ENCODE results near the gene DYRK1B. TPM values are rescaled to one million over a fixed set of nuclear protein-coding genes. Genes with fewer than 3 reads are reported as not detected.

Gene DYRK1B
- total and polyA plus RNA-seq, 2 experiments from 2014 or later, result 6.5 to 8.6 TPM

- Histone ChIP-seq H3K27me3 (ENCODE audit: insufficient read depth) (no peaks in the 10 kb centered on the region), H3K79me2 (replicated peaks; ENCODE audit: insufficient read depth) (no peaks in the 10 kb centered on the region), H3K27ac (ENCODE audit: low read depth) (no peak overlapping the region), H4K20me1 (replicated peaks; ENCODE audit: insufficient read depth) (no peaks in the 10 kb centered on the region), H2AFZ (no peak overlapping the region), H3K4me3 (no peak overlapping the region), H3K9me2 (ENCODE audit: insufficient read depth) (no peaks in the 10 kb centered on the region), H3K36me3 (ENCODE audit: insufficient read depth) (no peaks in the 10 kb centered on the region), H3K4me1 (ENCODE audit: insufficient read depth) (peaks cover 6% of the 10 kb centered on the region; the same call in 1 of the 2 replicates), H3F3A (replicated peaks; ENCODE audit: low read depth) (no peaks in the 10 kb centered on the region), H3K4me2 (no peak overlapping the region)
- Mint-ChIP-seq H3K9me3 (peaks cover 3% of the 10 kb centered on the region; the same call in 1 of the 3 replicates), H3K27ac (no peak overlapping the region), H3K27me3 (ENCODE audit: insufficient read depth, low read depth, poor library complexity) (peaks cover 9% of the 10 kb centered on the region), H3K4me3 (no peak overlapping the region), H3K36me3 (ENCODE audit: low read depth) (no peaks in the 10 kb centered on the region; the same call in 2 of the 3 replicates), H3K4me1 (peaks cover 3% of the 10 kb centered on the region)
- DNase-seq (ENCODE audit: low spot score) (no peak), ATAC-seq (no peak)
- no peak for TF ChIP-seq NANOG (IDR thresholded peaks at IDR 0.05; ENCODE audit: borderline replicate concordance)
- TF ChIP-seq ZNF114 (CRISPR knock-in tag; IDR thresholded peaks at IDR 0.05), result no peak
- TF ChIP-seq EZH2 (IDR thresholded peaks at IDR 0.05; ENCODE audit: low read depth, unreplicated experiment), result no peak
- TF ChIP-seq REST (IDR thresholded peaks at IDR 0.05; ENCODE audit: unreplicated experiment), result no peak
- no peak for TF ChIP-seq CTCF (conservative IDR thresholded peaks at IDR 0.05; ENCODE audit: low read depth in 2 of 2)
- no peak for TF ChIP-seq ETS1 (IDR thresholded peaks at IDR 0.05)
- no peak for TF ChIP-seq STAT1 (IDR thresholded peaks at IDR 0.05; ENCODE audit: unreplicated experiment)
- TF ChIP-seq POLR2AphosphoS5 (IDR thresholded peaks at IDR 0.05; ENCODE audit: low read depth), result no peak
Observed at GRCh38 chr19:39807846-39808364, 26.1 kb downstream of the DYRK1B start.

- peaks cover 3% of the 10 kb centered on the region; the same call in 1 of the 3 replicates for H3K9me3 Mint-ChIP-seq
- Histone ChIP-seq H3K9me2 (ENCODE audit: insufficient read depth) (no peaks in the 10 kb centered on the region), H3K4me1 (ENCODE audit: insufficient read depth) (peaks cover 9% of the 10 kb centered on the region; the same call in 1 of the 2 replicates), H3K79me2 (replicated peaks; ENCODE audit: insufficient read depth) (no peaks in the 10 kb centered on the region), H3K27ac (ENCODE audit: low read depth) (no peak overlapping the region), H3K4me3 (no peak overlapping the region), H3K27me3 (ENCODE audit: insufficient read depth) (no peaks in the 10 kb centered on the region), H3K36me3 (ENCODE audit: insufficient read depth) (no peaks in the 10 kb centered on the region), H4K20me1 (replicated peaks; ENCODE audit: insufficient read depth) (no peaks in the 10 kb centered on the region), H2AFZ (no peak overlapping the region), H3K4me2 (no peak overlapping the region), H3F3A (replicated peaks; ENCODE audit: low read depth) (no peaks in the 10 kb centered on the region)
- no peak overlapping the region for H3K4me3 Mint-ChIP-seq
- ATAC-seq (no peak), DNase-seq (ENCODE audit: low spot score) (no peak)
- H3K27me3 Mint-ChIP-seq (ENCODE audit: insufficient read depth, low read depth, poor library complexity), result peaks cover 7% of the 10 kb centered on the region
- no peak overlapping the region for H3K27ac Mint-ChIP-seq
- TF ChIP-seq CTCF (conservative IDR thresholded peaks at IDR 0.05; ENCODE audit: low read depth in 2 of 2) (no peak), EZH2phosphoT487 (IDR thresholded peaks at IDR 0.05; ENCODE audit: unreplicated experiment) (no peak)
- no peaks in the 10 kb centered on the region for H3K36me3 Mint-ChIP-seq (ENCODE audit: low read depth)
- H3K4me1 Mint-ChIP-seq, result peaks cover 7% of the 10 kb centered on the region
Observed at GRCh38 chr19:39805104-39805503, 28.9 kb downstream of the DYRK1B start.

Measured in GM23338 (cell line).